Hematopoietic multipotent progenitor cell treated with erythropoietin and hydrocortisone succinate and interleukin-3 and kit ligand, for 8 days (in vitro differentiated cells): ENCODE measurements around the gene SHC2.
"Not testable (repeated sequence)": the region's sequence is repeated elsewhere in the genome, so short reads cannot be mapped to it uniquely, and the experiment has no call there.

Experiments used
- DNase-seq: peaks from one replicate; pipeline ENCODE4 v3.0.0-alpha.2; 2015

Gene SHC2

DNA sequence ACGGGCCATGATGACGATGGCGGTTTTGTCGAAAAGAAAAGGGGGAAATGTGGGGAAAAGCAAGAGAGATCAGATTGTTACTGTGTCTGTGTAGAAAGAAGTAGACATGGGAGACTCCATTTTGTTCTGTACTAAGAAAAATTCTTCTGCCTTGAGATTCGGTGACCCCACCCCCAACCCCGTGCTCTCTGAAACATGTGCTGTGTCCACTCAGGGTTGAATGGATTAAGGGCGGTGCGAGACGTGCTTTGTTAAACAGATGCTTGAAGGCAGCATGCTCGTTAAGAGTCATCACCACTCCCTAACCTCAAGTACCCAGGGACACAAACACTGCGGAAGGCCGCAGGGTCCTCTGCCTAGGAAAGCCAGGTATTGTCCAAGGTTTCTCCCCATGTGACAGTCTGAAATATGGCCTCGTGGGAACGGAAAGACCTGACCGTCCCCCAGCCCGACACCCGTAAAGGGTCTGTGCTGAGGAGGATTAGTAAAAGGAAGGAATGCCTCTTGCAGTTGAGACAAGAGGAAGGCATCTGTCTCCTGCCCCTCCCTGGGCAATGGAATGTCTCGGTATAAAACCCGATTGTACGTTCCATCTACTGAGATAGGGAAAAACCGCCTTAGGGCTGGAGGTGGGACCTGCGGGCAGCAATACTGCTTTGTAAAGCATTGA lies 74.1 kb downstream of the SHC2 start:
- not testable (repeated sequence) for DNase-seq

DNA sequence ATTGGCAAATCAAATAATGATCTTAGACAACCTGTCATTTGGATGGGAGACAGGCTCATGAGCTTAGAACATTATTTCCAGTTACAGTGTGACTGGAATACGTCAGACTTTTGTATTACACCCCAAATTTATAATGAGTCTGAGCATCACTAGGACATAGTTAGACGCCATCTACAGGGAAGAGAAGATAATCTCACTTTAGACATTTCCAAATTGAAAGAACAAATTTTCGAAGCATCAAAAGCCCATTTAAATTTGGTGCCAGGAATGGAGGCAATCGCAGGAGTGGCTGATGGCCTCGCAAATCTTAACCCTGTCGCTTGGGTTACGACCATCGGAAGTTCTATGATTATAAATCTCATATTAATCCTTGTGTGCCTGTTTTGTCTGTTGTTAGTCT lies 74.6 kb downstream of the SHC2 start:
- DNase-seq, result not testable (repeated sequence)

DNA sequence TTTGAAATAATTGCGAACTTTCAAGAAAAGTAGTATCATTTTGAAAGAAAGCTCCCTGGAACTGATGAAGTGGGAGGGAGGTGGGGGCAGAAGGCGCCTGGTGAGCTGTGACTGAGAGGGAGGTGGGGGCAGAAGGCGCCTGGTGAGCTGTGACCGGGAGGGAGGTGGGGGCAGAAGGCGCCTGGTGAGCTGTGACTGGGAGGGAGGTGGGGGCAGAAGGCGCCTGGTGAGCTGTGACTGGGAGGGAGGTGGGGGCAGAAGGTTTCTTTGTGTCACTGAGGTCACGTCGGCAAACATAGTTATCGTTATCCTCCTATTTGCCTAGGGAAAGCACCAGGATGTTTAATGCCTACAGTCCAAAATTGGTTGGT lies 76.0 kb downstream of the SHC2 start:
- DNase-seq, result no peak

DNA sequence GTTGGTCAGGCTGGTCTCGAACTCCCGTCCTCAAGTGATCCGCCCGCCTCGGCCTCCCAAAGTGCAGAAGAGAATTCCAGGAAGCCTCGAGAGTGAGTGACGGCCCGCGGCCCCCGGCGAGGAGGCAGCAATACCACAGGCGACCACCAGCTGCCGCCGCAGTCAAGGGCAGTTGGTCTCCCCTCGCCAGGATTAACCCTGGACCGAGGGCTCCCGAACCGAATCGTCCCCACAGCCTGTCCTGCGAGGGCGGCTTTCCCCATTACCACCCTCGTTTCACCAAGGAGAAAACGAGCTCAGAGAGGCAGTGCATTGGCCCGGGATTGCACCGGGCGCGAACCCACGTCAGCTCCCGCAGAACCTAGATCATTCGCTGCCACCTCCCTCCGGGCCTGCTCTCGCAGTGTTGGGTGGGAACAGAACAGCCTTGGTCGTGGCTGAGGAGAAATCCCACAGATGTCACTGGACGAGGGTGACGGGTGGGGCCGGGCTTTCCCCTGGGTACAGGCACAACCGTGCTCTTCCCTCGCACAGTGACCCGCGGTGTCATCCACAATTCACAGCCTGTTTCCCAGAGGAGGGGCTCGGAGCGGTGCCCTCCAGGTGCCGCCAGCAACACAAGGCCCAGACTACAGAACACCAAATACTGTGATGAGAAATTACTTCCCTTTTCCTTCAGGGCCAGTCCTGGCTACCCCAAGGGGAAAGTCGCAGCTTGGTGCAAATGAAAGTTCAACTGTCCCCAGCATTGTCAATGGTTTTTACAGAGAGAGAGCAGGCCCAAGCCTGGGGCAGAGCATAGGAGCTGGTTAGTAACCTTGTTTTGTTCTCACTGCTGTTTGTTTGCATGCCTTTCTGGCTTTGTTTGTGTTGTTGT lies 76.7 kb downstream of the SHC2 start:
- DNase-seq, result no peak

DNA sequence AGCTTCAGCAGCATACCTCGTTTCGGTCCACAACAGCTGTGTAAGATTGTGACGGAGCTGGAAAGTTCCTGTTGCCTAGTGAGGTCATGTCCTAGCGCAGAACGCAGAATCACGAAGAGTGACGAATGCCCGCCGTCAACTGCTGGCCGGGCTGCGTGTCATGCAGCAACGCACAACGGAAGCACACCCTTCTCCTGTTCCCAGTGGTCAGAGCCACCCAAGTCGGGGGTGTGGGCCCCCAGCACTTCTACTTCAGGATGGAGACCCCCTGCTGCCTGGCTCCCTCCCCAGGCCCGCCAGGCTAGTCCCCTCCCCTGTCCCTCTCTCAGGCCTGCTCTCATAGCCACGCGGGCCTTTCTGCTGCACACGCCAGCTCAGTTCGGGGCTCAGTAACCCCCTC lies 77.8 kb downstream of the SHC2 start:
- no peak for DNase-seq

DNA sequence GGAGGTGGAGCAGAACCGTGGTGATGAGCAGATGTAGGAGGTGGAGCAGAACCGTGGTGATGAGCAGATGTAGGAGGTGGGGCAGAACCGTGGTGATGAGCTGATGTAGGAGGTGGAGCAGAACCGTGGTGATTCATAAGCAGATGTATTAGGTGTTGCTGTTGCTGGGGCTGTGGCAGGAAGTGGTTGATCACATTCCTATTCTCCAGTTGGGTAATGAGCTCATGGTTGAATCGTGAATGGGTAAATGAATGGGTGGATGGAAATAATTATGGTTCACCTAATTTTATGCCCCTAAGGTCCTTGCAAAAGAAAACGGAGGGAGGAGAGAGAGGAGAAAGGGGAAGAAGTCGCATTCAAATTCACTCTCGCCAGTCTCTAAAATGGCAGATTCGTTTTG lies 78.3 kb downstream of the SHC2 start:
- not testable (repeated sequence) for DNase-seq

DNA sequence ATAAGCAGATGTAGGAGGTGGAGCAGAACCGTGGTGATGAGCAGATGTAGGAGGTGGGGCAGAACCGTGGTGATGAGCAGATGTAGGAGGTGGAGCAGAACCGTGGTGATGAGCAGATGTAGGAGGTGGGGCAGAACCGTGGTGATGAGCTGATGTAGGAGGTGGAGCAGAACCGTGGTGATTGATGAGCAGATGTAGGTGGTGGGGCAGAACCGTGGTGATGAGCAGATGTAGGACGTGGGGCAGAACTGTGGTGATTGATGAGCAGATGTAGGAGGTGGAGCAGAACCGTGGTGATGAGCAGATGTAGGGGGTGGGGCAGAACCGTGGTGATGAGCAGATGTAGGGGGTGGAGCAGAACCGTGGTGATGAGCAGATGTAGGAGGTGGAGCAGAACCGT lies 78.9 kb downstream of the SHC2 start:
- DNase-seq, result not testable (repeated sequence)

DNA sequence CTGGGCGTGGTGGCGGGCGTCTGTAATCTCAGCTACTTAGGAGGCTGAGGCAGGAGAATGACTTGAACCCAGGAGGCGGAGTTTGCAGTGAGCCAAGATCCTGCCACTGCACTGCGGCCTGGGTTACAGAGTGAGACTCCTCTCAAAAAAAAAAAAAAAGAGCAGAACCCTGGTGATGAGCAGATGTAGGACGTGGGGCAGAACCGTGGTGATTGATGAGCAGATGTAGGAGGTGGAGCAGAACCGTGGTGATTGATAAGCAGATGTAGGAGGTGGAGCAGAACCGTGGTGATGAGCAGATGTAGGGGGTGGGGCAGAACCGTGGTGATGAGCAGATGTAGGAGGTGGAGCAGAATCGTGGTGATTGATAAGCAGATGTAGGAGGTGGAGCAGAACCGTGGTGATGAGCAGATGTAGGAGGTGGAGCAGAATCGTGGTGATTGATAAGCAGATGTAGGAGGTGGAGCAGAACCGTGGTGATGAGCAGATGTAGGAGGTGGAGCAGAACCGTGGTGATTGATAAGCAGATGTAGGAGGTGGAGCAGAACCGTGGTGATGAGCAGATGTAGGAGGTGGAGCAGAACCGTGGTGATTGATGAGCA lies 80.1 kb downstream of the SHC2 start:
- DNase-seq, result not testable (repeated sequence)

DNA sequence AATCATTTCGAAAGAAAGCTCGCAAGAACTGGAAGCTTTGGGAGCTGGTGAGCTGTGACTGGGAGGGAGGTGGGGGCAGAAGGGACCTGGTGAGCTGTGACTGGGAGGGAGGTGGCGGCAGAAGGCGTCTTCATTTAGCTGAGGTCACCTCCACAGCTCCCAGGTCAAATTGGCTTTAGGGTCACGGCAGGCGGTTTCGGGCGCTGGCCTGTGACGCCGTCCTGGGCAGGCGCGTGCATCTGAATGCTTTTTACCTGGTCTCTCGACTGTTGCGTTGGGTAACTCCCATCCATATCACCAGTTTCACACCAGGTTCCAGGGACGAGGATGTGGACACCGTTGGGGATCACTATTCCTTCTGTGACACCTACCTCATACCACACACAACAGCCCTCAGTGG lies 81.0 kb downstream of the SHC2 start:
- DNase-seq, result no peak

DNA sequence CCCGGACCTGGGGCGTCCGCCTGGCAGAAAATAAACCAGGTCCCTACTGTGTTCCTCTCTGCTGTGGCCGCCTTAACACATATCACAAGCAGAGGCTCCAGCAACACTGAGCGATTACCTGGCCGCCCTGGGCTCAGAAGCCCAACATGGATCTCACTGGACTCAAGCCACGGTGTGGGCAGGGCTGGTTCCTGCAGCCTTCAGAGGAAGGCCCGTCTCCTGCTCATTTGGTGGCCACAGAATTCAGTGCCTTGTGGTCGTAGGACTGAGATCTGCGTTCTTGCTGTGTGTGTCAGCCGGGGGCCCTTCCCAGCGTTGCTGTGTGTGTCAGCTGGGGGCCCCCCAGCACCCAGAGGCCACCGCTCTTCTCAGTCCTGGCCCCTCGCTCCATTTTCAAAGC lies 82.1 kb downstream of the SHC2 start:
- no peak for DNase-seq

DNA sequence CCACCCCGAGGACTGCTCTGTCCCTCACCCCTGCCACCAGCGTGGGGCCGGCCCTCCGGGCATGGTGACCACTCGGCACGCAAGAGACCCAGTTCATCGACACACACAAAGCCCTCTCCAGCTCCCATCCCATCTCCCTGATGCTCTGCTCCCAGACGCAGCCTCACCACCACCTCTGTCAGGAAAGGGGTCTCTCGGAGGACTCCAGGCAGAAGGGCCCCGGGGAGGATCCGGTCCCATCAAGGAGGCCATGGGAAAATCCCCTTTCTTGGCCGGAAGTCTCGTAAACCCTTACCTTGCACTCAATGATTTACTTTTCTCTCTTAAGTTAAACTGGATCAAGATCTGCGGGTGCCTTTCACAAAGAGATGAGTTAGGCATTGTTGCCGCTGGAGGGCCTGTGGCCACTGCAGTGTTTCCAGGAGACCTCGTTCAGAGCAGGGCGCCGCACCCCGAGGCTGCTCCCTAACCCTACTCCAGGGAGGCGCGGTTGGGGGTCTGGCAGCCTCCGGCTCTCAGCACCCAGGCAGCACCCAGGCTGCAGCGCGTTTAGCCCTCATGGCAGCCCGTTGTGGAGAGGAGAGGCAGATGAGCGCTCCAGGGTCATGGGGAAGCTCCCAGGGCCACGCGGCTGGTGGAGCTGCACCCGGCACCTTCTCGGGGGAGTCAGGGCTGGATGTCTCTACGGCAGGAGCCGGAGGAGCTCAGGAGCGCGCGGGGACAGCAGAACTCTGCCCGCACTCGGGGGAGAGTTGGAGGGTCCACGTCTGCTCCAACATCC lies 82.8 kb downstream of the SHC2 start:
- no peak for DNase-seq

DNA sequence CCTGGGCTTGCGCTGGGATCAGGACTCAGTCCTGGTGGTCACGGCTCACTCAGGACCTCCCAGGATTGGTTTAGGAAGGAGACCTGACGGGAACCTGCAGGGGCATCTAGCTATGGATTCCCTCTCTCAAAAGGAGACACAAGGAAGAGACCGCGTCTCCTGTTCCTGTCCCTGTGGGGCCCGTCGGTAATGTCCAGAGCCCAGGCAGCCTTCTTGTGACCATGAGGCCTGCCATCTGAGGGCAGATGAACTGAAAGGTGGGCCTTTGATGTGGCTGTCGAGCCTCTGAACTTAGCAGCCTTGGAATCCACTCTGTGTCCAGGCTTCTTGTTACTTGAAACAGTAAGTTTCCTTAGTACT lies 84.7 kb downstream of the SHC2 start:
- DNase-seq, result no peak

DNA sequence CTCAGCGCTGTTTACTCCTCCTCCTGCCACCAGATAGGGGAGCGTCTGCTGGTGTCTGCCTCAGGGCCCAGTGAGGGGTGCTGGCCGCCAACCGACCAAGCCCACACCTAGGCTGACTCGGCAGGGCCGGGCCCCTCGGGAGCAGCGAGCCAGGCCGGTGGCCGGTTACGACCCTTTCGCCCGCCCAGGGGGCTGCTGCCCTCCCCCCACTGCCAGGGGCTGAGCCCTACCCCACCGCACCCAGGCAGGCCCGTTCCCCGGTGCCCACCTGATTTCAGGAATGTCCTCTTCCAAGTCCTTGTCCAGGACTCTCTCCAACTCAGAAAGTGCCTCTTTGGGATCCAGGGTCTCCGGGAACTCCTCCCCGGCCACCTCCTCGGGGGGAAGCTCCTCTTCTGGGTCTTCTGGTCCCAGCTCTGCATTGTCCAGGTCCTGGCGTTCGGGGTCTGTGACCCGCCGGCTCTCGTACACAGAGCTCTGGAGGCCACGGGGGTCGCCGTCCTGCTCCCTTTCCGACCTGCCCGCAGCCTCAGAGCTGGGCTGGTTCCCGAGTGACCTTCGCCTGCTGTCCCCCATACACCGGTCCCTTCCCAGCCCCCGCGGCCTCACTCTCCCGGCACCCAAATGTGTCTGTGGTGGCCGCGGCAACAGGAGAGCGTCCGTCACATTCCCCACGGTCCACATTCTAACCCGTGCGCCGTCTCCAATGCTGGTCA lies 85.3 kb downstream of the SHC2 start:
- DNase-seq, result no peak

DNA sequence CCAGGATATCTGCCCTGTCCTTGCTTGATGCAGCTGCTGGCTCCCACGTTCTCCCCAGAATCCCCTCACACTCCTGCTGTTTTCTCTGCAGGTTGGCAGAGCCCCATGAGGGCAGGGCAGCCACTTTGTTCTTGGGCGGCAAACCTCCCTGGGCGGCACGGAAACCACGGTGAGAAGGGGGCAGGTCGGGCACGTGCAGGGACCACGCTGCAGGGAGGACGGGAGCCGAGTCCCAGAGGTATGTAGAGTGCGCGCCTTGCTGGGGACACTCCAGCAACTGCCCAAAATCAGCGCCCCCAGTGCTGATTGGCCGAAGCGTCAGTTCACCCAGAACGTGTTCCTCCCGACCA lies 86.0 kb downstream of the SHC2 start:
- DNase-seq, result no peak

DNA sequence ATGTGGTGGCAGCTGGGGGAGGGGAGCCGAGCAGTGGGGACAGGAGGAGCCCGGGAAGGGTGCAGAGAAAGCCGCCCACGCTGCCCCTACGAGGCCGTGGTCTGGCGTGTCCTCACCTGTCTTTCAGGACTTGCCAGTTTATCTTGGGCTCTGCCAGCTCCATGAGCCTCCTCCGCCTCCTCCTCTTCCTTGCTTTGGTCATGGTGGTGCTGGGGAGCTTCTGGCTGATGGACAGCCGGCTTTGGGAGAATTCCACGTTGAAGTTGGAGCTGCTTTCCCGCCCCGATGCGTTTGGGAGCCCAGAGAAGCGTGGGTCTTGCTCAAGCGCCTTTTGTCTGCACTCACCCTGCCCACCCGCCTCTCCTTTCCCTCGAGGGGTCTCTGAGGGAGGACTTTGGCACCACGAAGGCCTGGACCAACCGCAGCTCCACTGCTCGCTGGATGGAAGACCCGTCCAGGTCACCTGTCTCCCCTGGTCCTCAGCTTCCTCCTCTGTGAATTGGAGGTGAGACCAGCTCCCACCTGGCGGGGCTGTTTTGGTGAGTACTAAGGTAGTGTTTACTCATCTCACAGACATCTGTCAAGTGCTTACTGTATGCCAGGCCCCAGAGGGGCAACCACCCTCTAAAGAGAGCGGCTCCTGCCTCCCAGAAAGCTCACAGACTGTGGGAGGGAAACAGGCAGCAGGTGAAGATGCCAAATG lies 86.5 kb downstream of the SHC2 start:
- DNase-seq, result no peak

DNA sequence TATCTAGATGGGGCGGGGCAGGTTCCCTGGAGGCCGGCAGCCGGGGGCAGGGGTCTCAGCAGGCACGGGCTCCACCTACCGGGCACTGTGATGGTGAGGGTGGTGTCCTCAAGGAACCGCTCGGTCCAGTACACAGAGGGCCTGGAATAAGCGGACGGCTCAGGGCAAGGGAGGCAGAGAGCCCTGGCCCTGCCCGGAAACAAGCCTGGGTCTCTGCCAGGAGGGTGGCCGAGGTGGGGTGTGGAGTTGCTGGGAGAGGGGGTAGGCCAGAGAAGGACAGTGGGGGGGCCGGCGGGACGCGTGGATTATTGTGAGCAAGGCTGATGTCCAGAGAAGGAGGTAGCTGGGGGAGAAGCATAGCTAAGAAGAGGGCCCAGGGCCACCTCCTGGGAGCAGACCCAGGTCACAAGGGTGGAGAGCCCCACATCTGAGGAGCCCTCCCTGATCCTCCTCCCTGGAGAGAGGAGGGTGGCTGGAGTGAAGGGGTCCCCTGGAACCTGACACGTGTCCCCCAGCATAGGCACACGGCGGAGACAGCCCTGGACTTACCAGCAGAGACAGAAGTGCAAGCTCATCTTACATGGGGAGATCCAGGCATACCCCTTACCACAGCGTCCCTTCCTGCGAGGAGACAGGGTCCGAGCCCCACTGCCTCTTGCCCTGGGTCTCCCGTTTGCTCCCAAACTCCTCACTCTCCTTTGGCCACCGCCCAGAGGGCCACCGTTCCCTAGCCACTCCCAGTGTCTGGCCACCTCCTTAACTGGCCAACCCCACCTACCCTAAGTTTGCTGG lies 87.2 kb downstream of the SHC2 start:
- DNase-seq, result no peak

DNA sequence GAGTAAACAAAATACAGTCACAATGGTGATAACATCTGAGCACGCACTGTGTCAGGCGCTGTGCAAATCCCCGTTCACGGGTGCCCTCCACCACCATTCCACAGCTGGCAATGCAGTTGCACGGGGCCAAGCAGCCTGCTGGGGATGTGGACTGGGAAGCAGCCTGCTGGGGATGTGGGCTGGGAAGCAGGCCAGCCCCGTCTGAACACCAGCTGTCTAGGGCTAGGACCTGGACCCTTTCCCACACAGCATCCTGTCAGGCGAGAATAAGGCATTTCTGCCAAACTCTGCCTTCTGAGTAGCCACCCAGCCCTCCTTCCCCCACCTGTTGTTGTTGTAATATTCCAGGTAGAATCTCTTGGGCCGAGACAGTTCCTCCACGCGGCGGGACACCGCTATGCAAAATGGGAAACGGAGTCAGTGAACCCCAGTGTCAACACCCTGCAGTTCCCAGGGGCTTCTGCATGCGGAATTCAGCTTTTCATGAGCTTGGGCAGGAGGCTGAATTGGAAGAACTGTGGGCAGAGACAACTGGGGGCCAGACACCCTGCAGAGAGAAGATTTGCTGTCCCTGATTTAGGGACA lies 88.4 kb downstream of the SHC2 start:
- no peak for DNase-seq

DNA sequence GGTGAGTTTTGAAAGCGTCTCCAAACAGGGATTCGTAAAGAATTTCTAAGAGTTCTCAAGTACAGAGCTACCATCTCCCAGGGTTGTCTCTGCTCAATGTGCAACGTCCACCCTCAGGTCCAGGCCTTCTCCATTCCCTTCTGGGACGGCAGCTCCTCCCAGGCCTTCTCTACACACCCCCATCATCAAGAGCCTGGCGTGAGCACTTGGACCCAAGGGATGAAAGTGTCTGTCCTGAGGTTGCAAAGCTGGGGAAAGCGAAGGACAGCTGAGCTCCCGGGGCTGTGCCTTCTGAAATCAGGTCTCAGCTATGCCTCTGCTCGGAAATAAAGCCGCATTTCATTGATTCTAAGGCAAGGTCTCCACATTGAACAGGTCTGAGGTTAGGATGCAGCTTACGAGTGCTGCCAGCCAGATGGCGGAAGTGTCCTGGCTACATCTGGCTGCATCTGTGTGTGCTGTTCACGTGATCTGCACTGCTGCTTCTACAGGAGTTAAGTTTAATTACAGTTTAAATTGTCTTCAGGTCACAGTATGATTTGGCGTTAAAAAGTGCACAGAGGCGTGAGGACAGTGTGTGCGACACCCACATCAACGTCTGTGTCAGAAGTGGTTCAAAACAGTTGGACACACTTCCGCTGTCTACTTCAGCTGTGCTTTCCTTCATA lies 89.2 kb downstream of the SHC2 start:
- no peak for DNase-seq

DNA sequence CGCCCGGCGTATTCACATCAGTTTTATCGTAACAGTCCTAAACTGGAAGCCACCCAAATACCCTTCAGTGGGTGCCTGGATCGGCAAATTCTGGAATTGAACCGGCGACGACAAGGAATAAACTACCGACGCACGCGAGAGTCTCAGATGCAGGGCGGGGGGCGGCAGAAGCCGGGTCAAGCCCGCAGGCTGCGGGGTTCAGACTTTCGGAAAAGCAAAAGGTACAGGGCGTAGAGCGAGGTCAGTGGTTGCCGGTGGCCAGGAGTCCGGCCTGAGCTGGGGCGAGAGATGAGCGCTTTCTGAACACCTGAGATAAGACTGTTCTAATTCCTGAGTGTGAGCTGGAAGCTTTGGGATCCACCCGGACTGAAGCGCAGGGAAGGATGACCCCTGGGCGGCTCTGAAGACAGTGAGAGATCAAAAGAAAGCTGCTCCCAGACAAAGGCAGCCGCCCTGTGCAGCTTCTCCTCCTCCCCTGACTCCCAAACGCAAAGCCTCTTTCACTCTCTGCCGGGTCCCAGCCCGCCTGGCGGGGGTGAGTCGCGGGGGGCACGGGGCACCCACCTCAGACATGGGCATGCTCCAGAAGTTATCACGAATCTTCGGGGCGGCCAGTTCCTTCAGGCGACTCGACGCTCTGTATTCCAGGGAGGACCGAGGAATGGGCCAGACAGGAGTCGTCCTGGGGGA lies 90.0 kb downstream of the SHC2 start:
- DNase-seq, result no peak

DNA sequence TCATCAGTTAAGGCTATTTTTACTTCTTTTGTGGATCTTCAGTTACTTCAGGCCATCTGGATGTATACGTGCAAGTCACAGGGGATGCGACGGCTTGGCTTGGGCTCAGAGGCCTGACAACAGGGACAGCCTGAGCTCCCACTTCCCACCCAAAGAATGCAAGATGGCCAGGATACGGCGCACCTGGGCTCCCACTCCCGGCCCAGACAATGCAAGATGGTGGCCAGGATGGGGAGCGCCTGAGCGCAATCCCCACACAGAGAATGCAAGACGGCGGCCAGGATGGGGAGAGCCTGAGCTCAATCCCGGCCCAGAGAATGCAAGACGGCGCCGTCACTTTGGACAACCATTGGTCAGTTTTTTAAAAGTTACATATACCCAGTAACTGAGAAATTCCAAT lies 91.0 kb downstream of the SHC2 start:
- DNase-seq, result no peak
